Breast epithelium (tissue), 4 donors: ENCODE measurements around the gene KRTAP10-1. TPM values are rescaled to one million over a fixed set of nuclear protein-coding genes. Genes with fewer than 3 reads are reported as not detected.

ENCODE experiments used
- DNase-seq, 2 donors: peaks; one replicate each; pipeline ENCODE4 v3.0.0-alpha.2; 2019; ENCODE audit warnings: low spot score in 2 of 2
- H3K27ac ChIP-seq, 2 donors: fragments of 200-600 bp; sonication (generic) in 1 of 2; one replicate each; pipeline ENCODE4 v1.5.1; 2016 to 2019; ENCODE audit warnings: mild to moderate bottlenecking in 1 of 2
- H3K27me3 ChIP-seq, 2 donors: fragments of 200-600 bp; sonication (generic) in 1 of 2; one replicate each; pipeline versions ENCODE4 v1.5.1 to v1.6.0; 2017 to 2019; ENCODE audit warnings: control low read depth in 1 of 2, mild to moderate bottlenecking in 1 of 2
- H3K36me3 ChIP-seq: fragments of 200-600 bp; one replicate; pipeline ENCODE4 v1.5.1; 2019
- H3K4me1 ChIP-seq, 2 donors: fragments of 200-600 bp; sonication (generic); one replicate each; pipeline ENCODE4 v1.5.1; 2016 to 2019; ENCODE audit warnings: control low read depth in 1 of 2
- H3K4me3 ChIP-seq, 3 donors: fragments of 200-600 bp; sonication (generic); 1 replicate in 2 of 3; 2 replicates in 1 of 3; pipeline ENCODE4 v1.5.1; 2016 to 2019; ENCODE audit warnings: mild to moderate bottlenecking in 3 of 3, moderate library complexity in 2 of 3
- H3K9me3 ChIP-seq, 2 donors: fragments of 200-600 bp; sonication (generic) in 1 of 2; one replicate each; pipeline ENCODE4 v1.5.1; 2016 to 2019; ENCODE audit warnings: control low read depth in 1 of 2
- POLR2A ChIP-seq: fragments of 450-650 bp; IDR thresholded peaks from one replicate; pipeline ENCODE4 v1.6.1; 2016; ENCODE audit warnings: antibody characterized with exemption, mild to moderate bottlenecking, moderate library complexity
- POLR2AphosphoS5 ChIP-seq, 3 donors: sonication (generic); formaldehyde crosslinking; IDR thresholded peaks; one replicate each; pipeline ENCODE4 v1.6.1; 2017; ENCODE audit warnings: antibody characterized with exemption in 3 of 3
- intact Hi-C: fragments of 100-400 bp; cut with DNase I; formaldehyde crosslinking; loops from one replicate; pipeline ENCODE4 v1.15.1; 2023; ENCODE audit warnings: low total_unique reads
- total RNA-seq, 3 donors: library from RNA; depleted of rRNA; stranded (reverse); fragments of >200 nt; gene quantifications; one replicate each; pipeline ENCODE4 v1.1.0, GENCODE V29; 2016
- TF ChIP-seq, protein P1 (sequence below), 3 donors: fragments of 450-650 bp; IDR thresholded peaks; one replicate each; pipeline ENCODE4 v1.5.1; 2016 to 2017; ENCODE audit warnings: antibody characterized with exemption in 3 of 3, mild to moderate bottlenecking in 3 of 3, moderate library complexity in 3 of 3

Gene KRTAP10-1
- total RNA-seq, 3 donors from 2014 or later = not detected

GRCh38 chr21:44521301-44521927 lies 18.6 kb downstream of the KRTAP10-1 start:
- peak in 1 of 2 donors; percentile 40 for DNase-seq
- TF ChIP-seq, protein P1, sequence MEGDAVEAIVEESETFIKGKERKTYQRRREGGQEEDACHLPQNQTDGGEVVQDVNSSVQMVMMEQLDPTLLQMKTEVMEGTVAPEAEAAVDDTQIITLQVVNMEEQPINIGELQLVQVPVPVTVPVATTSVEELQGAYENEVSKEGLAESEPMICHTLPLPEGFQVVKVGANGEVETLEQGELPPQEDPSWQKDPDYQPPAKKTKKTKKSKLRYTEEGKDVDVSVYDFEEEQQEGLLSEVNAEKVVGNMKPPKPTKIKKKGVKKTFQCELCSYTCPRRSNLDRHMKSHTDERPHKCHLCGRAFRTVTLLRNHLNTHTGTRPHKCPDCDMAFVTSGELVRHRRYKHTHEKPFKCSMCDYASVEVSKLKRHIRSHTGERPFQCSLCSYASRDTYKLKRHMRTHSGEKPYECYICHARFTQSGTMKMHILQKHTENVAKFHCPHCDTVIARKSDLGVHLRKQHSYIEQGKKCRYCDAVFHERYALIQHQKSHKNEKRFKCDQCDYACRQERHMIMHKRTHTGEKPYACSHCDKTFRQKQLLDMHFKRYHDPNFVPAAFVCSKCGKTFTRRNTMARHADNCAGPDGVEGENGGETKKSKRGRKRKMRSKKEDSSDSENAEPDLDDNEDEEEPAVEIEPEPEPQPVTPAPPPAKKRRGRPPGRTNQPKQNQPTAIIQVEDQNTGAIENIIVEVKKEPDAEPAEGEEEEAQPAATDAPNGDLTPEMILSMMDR (IDR thresholded peaks at IDR 0.05) = no peak
- TF ChIP-seq POLR2AphosphoS5 (IDR thresholded peaks at IDR 0.05) = no peak
- no peak for TF ChIP-seq POLR2A
- intact Hi-C loops = loop anchor here (10.0 kb wide), 1 partner anchor 153 kb away; no protein-coding TSS in a partner anchor
- Histone ChIP-seq H3K4me1 (no peaks in the 10 kb centered on the region), H3K9me3 (no peaks in the 10 kb centered on the region), H3K36me3 (no peaks in the 10 kb centered on the region), H3K27ac (no peak overlapping the region), H3K27me3 (peaks cover 0 to 13% of the 10 kb centered on the region in 2 donors), H3K4me3 (no peak overlapping the region)

DNA sequence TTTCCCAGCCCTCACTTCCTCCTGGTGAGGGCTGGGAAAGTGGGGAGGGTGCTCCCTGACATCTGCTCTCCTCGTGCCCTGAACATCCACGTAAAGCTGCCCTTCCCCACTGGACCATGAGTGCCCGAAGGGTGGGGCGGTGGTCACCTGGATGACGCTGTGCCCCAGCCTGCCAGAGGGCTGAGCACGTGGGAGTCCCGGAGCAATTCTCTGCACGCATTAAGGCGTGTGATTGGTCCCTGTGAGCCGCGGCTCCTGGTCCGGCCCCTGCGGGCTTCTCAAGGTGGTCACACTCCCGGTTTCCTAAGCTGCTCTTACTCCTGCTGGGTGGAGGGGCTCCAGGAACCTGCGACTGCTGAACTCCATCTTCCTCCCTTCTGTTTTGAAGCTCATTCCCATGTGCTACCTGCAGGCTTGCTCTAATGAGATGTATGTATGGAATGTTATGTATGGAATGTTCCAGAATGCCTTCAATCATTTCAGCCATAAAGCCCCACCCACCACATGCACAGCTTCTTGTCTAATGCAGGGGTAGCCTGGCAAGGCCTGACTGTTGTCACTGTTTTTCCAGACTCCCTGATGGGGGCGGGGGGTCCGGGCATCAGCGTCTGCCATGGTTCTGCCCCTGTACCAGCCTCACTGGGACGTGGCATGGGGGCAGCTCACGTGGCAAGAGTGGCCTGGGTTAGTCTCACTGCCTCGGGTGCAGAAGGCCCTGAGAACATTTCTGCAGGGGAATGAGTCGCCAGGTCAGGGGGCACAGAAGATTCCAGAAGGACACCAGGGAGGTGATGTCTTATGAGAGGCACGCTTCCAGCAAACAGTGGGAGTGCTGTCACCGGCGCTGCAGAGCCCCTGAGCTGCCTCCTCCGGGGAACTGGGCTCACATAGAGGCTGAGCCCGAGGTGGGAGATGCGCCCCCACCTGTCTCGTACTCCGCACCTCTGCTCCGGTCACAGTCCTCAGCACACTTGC lies 19.4 kb downstream of the KRTAP10-1 start:
- Histone ChIP-seq H3K36me3 (no peaks in the 10 kb centered on the region), H3K9me3 (no peaks in the 10 kb centered on the region), H3K27me3 (peaks cover 0 to 13% of the 10 kb centered on the region in 2 donors), H3K4me3 (no peak overlapping the region), H3K4me1 (no peaks in the 10 kb centered on the region), H3K27ac (no peak overlapping the region)
- peak in 1 of 2 donors; percentile 31 for DNase-seq
- TF ChIP-seq POLR2AphosphoS5 (IDR thresholded peaks at IDR 0.05) (no peak), POLR2A (no peak)
- TF ChIP-seq, protein P1 (IDR thresholded peaks at IDR 0.05) = no peak
- intact Hi-C loops = loop anchor here (10.0 kb wide), 1 partner anchor 154 kb away; no protein-coding TSS in a partner anchor

DNA sequence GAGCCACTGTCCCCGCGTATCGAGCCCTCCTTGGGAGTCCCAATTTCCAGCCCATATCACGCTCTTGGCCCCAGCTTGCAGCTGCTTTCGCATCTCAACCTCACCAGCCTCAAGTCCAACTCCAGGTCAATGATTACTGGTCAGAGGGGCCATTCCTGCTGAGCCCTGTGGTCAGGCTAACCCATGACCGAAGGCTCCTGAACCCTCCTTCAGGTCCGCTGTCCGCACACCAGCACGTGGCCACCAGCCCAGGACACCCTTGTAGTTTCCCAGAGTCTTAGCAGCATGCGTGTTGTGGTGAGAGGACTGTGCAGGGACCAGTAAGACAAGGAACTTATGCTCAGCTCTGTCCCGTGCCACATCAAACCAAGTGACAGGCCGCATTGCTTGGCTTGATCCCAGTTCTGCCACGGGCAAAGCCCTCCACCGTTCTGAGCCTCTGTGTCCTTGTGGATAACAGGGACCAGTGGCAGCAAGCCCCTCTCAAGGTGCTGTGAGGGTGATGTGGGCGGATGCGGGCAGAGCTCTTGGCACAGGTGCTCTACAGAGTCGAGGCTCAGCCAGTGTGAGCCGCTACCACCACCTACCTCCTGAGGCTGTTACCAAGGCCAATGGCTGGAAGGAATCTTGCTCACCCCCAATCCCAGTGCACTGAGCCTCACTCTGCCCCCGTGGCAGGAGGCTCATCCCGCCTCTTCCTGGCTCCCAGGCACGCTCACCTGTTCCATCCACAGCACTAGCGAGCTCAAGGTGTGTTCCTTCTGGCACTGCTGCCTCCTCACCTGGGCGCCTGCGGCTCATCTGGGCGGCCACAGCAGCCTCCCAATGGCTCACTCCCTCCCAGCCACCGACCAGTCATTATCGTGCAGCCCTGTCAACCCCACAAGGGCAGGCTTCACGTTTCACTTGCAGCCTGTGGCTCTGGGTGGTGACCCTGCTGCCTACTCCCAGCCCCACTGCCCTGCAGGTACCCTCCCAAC lies 20.4 kb downstream of the KRTAP10-1 start:
- TF ChIP-seq POLR2A = no peak
- no peak for TF ChIP-seq POLR2AphosphoS5 (IDR thresholded peaks at IDR 0.05)
- TF ChIP-seq, protein P1 (IDR thresholded peaks at IDR 0.05) = no peak
- intact Hi-C loops = loop anchor here (10.0 kb wide), 1 partner anchor 155 kb away; no protein-coding TSS in a partner anchor

GRCh38 chr21:44518686-44519085 lies 21.3 kb downstream of the KRTAP10-1 start:
- no peak for DNase-seq
- H3K4me3 ChIP-seq = no peak overlapping the region
- no peaks in the 10 kb centered on the region for H3K9me3 ChIP-seq
- H3K27me3 ChIP-seq = peaks cover 0 to 13% of the 10 kb centered on the region in 2 donors
- intact Hi-C loops = no loop called here
- no peaks in the 10 kb centered on the region for H3K36me3 ChIP-seq
- TF ChIP-seq POLR2A (no peak), POLR2AphosphoS5 (IDR thresholded peaks at IDR 0.05) (no peak)
- TF ChIP-seq, protein P1 (IDR thresholded peaks at IDR 0.05) = no peak
- H3K27ac ChIP-seq = no peak overlapping the region
- H3K4me1 ChIP-seq = no peaks in the 10 kb centered on the region

More for the DNA sequence above, 20.4 kb downstream of the KRTAP10-1 start:
- Histone ChIP-seq H3K27ac (no peak overlapping the region), H3K36me3 (no peaks in the 10 kb centered on the region), H3K9me3 (no peaks in the 10 kb centered on the region), H3K4me1 (no peaks in the 10 kb centered on the region), H3K27me3 (peaks cover 0 to 13% of the 10 kb centered on the region in 2 donors), H3K4me3 (no peak overlapping the region)
- DNase-seq = no peak
